Testis (tissue), 3 donors: Measurements from ENCODE around the gene SH3PXD2B. TPM values are rescaled to one million over a fixed set of nuclear protein-coding genes. Genes with fewer than 3 reads are reported as not detected.

Experiments
- DNase-seq: peaks from one replicate; pipeline ENCODE4 v3.0.0-alpha.2; 2019
- H3K27ac ChIP-seq, 2 donors: fragments of 200-600 bp; sonication (generic); one replicate each; pipeline ENCODE4 v1.5.1; 2019
- H3K27me3 ChIP-seq: fragments of 200-600 bp; sonication (generic); one replicate; pipeline ENCODE4 v1.5.1; 2019
- H3K36me3 ChIP-seq: fragments of 200-600 bp; sonication (generic); one replicate; pipeline ENCODE4 v1.5.1; 2017; ENCODE audit warnings: low read depth; ENCODE audit errors: missing control alignments
- H3K4me1 ChIP-seq: fragments of 200-600 bp; sonication (generic); one replicate; pipeline ENCODE4 v1.5.1; 2019
- H3K4me3 ChIP-seq, 2 donors: fragments of 200-600 bp; sonication (generic); one replicate each; pipeline ENCODE4 v1.5.1; 2017 to 2019
- H3K9me3 ChIP-seq: fragments of 200-600 bp; sonication (generic); one replicate; pipeline ENCODE4 v1.5.1; 2017
- POLR2A ChIP-seq: fragments of 450-650 bp; IDR thresholded peaks from one replicate; pipeline ENCODE4 v1.6.1; 2017; ENCODE audit warnings: antibody characterized with exemption, mild to moderate bottlenecking, moderate library complexity
- WGBS, 2 donors: methylation state at CpG; one replicate each; pipeline ENCODE4 v1.1.5; 2018; 5-methylcytosine and 5-hydroxymethylcytosine counted together
- intact Hi-C: fragments of 100-400 bp; cut with DNase I; formaldehyde crosslinking; loops from one replicate; pipeline ENCODE4 v1.15.1; 2023; ENCODE audit warnings: low total_unique reads
- polyA plus RNA-seq: library from polyadenylated mRNA; stranded (reverse); fragments of 350-450 nt; fragmentation: Illumina TruSeq; extraction: RNeasy Lipid Tissue Mini Kit (QIAGEN cat#74804); gene quantifications from one replicate; pipeline ENCODE4 v1.2.3, GENCODE V29; 2014; ENCODE audit warnings: low read depth, low replicate concordance; ENCODE audit not compliant: insufficient read depth
- total RNA-seq, 2 donors: library from RNA; depleted of rRNA; stranded (reverse); fragments of >200 nt; gene quantifications; one replicate each; pipeline ENCODE4 v1.2.3, GENCODE V29; 2016
- TF ChIP-seq, protein P1 (sequence below), 3 experiments: fragments of 450-650 bp in 2 of 3; fragments of 200-600 bp in 1 of 3; sonication (generic) in 1 of 3; IDR thresholded peaks; one replicate each; pipeline ENCODE4 v1.5.1; 2016 to 2019; ENCODE audit warnings: antibody characterized with exemption in 3 of 3, mild to moderate bottlenecking in 2 of 3, moderate library complexity in 1 of 3

SH3PXD2B gene
- total and polyA plus RNA-seq, 3 donors from 2014 or later, result 18.3 to 29.4 (median 20.2) TPM

DNA sequence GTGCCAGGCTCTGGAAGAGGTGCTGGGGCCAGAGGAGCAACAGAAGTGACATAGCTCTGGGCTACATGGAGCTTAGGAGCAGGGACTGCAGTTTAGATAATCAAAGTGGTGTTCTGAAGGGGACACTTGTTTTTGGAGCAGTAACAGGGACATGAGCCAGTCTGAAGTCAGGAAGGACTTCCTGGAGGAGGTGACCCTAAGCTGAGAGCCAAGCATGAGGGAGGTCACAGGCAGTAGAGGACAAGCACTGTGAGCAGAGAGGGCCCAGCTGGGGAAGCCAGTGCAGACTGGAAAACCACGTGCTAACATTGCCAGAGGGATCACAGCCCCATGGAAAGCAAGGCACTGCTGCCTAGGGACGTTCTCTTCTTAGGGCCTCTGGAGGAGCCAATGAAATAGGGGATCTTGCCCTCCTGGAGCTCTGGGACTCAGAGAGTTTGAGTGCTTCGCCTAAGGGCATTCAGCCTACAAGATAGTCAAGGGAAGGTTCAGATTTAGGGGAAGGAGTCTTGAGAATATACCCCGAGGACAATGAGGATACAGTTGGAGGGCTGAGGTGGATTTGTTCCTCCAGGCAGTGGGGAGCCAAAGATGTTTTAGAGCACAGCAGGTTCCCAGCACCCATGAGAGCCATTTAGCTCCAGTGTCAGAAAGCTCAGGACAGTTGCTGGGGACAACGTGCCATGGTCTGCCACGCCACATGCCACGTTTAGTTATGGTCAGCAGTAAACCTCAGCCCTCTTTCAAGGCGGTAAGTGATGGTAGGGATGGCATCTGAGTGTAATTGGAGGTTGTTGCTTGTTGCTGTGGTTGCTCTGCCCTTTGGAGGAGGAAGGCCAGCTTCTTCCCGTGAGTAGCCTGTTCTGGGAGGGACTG is 40.5 kb upstream of the SH3PXD2B start:
- no peaks in the 10 kb centered on the region for H3K27me3 ChIP-seq
- H3K36me3 ChIP-seq, result no peaks in the 10 kb centered on the region
- no peak for TF ChIP-seq POLR2A
- TF ChIP-seq, protein P1, sequence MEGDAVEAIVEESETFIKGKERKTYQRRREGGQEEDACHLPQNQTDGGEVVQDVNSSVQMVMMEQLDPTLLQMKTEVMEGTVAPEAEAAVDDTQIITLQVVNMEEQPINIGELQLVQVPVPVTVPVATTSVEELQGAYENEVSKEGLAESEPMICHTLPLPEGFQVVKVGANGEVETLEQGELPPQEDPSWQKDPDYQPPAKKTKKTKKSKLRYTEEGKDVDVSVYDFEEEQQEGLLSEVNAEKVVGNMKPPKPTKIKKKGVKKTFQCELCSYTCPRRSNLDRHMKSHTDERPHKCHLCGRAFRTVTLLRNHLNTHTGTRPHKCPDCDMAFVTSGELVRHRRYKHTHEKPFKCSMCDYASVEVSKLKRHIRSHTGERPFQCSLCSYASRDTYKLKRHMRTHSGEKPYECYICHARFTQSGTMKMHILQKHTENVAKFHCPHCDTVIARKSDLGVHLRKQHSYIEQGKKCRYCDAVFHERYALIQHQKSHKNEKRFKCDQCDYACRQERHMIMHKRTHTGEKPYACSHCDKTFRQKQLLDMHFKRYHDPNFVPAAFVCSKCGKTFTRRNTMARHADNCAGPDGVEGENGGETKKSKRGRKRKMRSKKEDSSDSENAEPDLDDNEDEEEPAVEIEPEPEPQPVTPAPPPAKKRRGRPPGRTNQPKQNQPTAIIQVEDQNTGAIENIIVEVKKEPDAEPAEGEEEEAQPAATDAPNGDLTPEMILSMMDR (IDR thresholded peaks at IDR 0.05), result no peak
- no peaks in the 10 kb centered on the region for H3K9me3 ChIP-seq
- peak; percentile 3 for DNase-seq
- 84 to 94% methylated on average over 8 to 9 of the region's 9 CpGs for WGBS, 2 donors
- intact Hi-C loops, result no loop called here
- no peaks in the 10 kb centered on the region for H3K4me1 ChIP-seq
- no peak overlapping the region for H3K4me3 ChIP-seq
- no peak overlapping the region for H3K27ac ChIP-seq

DNA sequence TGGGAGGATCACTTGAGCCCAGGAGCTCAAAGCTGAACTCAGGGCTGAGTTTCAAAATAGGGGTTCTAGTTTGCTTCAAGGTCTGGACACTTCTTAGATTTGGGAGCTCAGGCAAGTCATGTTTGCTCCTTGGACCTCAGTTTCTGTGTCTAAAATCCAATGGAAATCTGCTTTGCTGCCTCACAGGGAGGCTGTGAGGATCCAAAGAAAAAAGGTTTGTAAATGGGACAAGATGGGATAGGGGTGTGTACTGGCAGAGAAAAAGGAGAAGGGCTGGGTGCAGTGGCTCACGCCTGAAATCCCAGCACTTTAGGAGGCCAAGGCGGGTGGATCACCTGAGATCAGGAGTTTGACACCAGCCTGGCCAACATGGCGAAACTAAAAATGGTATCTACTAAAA is 39.6 kb upstream of the SH3PXD2B start:
- TF ChIP-seq POLR2A, result no peak
- TF ChIP-seq, protein P1 (IDR thresholded peaks at IDR 0.05), result no peak
- intact Hi-C loops, result no loop called here
- no peak overlapping the region for H3K4me3 ChIP-seq
- WGBS, 2 donors, result 93 to 94% methylated on average over 3 of the region's 3 CpGs
- H3K4me1 ChIP-seq, result no peaks in the 10 kb centered on the region
- no peak for DNase-seq
- H3K27me3 ChIP-seq, result no peaks in the 10 kb centered on the region
- H3K9me3 ChIP-seq, result no peaks in the 10 kb centered on the region
- no peak overlapping the region for H3K27ac ChIP-seq
- H3K36me3 ChIP-seq, result no peaks in the 10 kb centered on the region

DNA sequence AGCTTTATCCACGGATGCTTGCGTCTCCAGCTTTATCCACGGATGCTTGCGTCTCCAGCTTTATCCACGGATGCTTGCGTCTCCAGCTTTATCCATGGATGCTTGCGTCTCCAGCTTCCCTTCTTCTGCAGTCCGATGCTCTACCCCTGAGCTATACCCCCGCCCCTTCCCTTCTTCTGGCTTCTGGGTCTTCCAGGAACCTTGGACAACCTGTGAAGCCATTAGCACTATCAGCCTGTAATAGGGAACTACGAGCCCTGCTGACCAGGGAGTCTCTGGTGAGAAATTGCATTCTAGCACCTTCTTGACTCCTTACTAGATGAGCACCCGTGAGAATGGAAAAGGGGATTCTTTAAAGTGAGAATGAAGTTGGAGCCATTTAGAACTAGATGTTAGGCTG is 39.1 kb upstream of the SH3PXD2B start:
- intact Hi-C loops, result no loop called here
- no peak overlapping the region for H3K27ac ChIP-seq

DNA sequence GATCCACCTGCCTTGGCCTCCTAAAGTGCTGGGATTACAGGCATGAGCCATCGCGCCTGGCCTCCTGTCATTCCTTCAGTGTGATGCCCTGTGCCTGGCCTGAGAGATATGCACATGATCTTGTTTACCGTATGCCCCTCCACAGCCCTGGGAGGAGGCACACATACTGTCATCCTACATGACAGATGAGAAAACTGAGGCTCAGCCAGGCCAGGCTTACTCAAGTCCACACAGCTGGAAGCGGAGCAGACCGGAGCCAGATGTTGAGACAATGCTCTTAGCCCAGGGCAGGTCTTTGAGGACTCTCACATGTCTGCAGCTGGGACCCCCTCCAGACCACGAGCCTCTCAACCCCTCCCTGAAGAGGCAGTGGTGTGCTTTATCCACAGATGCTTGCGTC is 38.7 kb upstream of the SH3PXD2B start:
- no peaks in the 10 kb centered on the region for H3K9me3 ChIP-seq
- H3K36me3 ChIP-seq, result no peaks in the 10 kb centered on the region
- H3K27me3 ChIP-seq, result no peaks in the 10 kb centered on the region
- no peak for DNase-seq
- no peak overlapping the region for H3K27ac ChIP-seq
- WGBS, 2 donors, result 80 to 92% methylated on average over 4 to 7 of the region's 7 CpGs
- H3K4me1 ChIP-seq, result peaks cover 2% of the 10 kb centered on the region
- intact Hi-C loops, result no loop called here
- H3K4me3 ChIP-seq, result no peak overlapping the region
- TF ChIP-seq, protein P1 (IDR thresholded peaks at IDR 0.05), result no peak
- TF ChIP-seq POLR2A, result no peak

More for the DNA sequence above, 39.1 kb upstream of the SH3PXD2B start:
- 93 to 94% methylated on average over 11 of the region's 11 CpGs for WGBS, 2 donors
- Histone ChIP-seq H3K4me1 (no peaks in the 10 kb centered on the region), H3K4me3 (no peak overlapping the region), H3K9me3 (no peaks in the 10 kb centered on the region), H3K27me3 (no peaks in the 10 kb centered on the region), H3K36me3 (no peaks in the 10 kb centered on the region)
- DNase-seq, result no peak
- TF ChIP-seq POLR2A, result no peak
- TF ChIP-seq, protein P1 (IDR thresholded peaks at IDR 0.05), result no peak
